ENCODE measurements around the gene THAP10.

GRCh38 chr15:70892002-70892911, at the start of gene THAP10, which contains the start of gene LRRC49:
- no peak for TF ChIP-seq CTCF (IDR thresholded peaks at IDR 0.05)
- no peak for TF ChIP-seq EZH2 (IDR thresholded peaks at IDR 0.05; ENCODE audit: borderline replicate concordance, insufficient read depth, low read depth, low read length, poor library complexity, severe bottlenecking)

Measured in B cell (primary cell).